HepG2 (cell line): ENCODE data around the gene STK11. TPM values are rescaled to one million over a fixed set of nuclear protein-coding genes. Genes with fewer than 3 reads are reported as not detected.

ENCODE experiments used
- ARID4A ChIP-seq: sonication (generic); formaldehyde crosslinking; IDR thresholded peaks from 2 replicates; pipeline ENCODE4 v1.5.0; 2020; ENCODE audit warnings: mild to moderate bottlenecking, missing genetic modification reagents, borderline replicate concordance
- CC2D1A ChIP-seq: sonication (generic); formaldehyde crosslinking; IDR thresholded peaks from 2 replicates; pipeline ENCODE4 v1.8.1; 2023; ENCODE audit warnings: mild to moderate bottlenecking, missing genetic modification reagents
- HMGXB4 ChIP-seq, 2 experiments: sonication (generic) in 1 of 2; formaldehyde crosslinking in 1 of 2; IDR thresholded peaks; 2 replicates each; pipeline versions ENCODE4 v1.4.0 to v1.6.1; 2018 to 2020; ENCODE audit warnings: missing genetic modification reagents in 2 of 2, borderline replicate concordance in 1 of 2, low read depth in 1 of 2, mild to moderate bottlenecking in 1 of 2, missing biosample characterization in 1 of 2
- KDM5A ChIP-seq: fragments of 200-600 bp; sonication (generic); IDR thresholded peaks from 2 replicates; pipeline ENCODE4 v1.7.0; 2018; ENCODE audit warnings: antibody characterized with exemption, mild to moderate bottlenecking, low read length, borderline replicate concordance
- MTA1 ChIP-seq: sonication (generic); formaldehyde crosslinking; IDR thresholded peaks from 2 replicates; pipeline ENCODE4 v1.4.0; 2020; ENCODE audit warnings: missing genetic modification reagents, mild to moderate bottlenecking, borderline replicate concordance
- PITX1 ChIP-seq: sonication (generic); formaldehyde crosslinking; IDR thresholded peaks from 2 replicates; pipeline ENCODE4 v1.5.1; 2020; ENCODE audit warnings: mild to moderate bottlenecking, missing genetic modification reagents
- RARA ChIP-seq: IDR thresholded peaks from 2 replicates; pipeline ENCODE4 v1.6.1; 2016; ENCODE audit warnings: missing genetic modification reagents, missing compliant biosample characterization
- SOX5 ChIP-seq: IDR thresholded peaks from 2 replicates; pipeline ENCODE4 v1.6.1; 2016; ENCODE audit warnings: borderline replicate concordance
- ZNF136 ChIP-seq: sonication (generic); formaldehyde crosslinking; IDR thresholded peaks from 2 replicates; pipeline ENCODE4 v1.8.1; 2022; ENCODE audit warnings: low read depth, mild to moderate bottlenecking, moderate library complexity, missing genetic modification reagents
- ZNF350 ChIP-seq: sonication (generic); formaldehyde crosslinking; IDR thresholded peaks from 2 replicates; pipeline ENCODE4 v1.4.0; 2020; ENCODE audit warnings: mild to moderate bottlenecking, low read depth, missing genetic modification reagents, borderline replicate concordance
- ZNF407 ChIP-seq: sonication (generic); formaldehyde crosslinking; IDR thresholded peaks from one replicate; pipeline ENCODE4 v1.5.1; 2020; ENCODE audit warnings: mild to moderate bottlenecking, missing genetic modification reagents; ENCODE audit errors: not compliant biosample characterization
- ZNF432 ChIP-seq: sonication (generic); formaldehyde crosslinking; IDR thresholded peaks from 2 replicates; pipeline ENCODE4 v1.5.0; 2020; ENCODE audit warnings: missing genetic modification reagents, mild to moderate bottlenecking, borderline replicate concordance
- polyA plus RNA-seq, 8 experiments: library from polyadenylated mRNA; depleted of rRNA in 3 of 8; stranded (reverse) in 7 of 8; unstranded in 1 of 8; fragments of >200 nt; fragmentation: Illumina TruSeq in 4 of 8; extraction: Trizol in 4 of 8; gene quantifications; 2 replicates each; pipeline versions ENCODE4 v1.2.1 to v1.2.3, GENCODE V29; 2011 to 2016; ENCODE audit warnings: low read depth in 4 of 8, missing spikeins in 1 of 8, mixed read lengths in 1 of 8; ENCODE audit not compliant: insufficient read depth in 1 of 8
- total RNA-seq, 5 experiments: library from RNA; depleted of rRNA; stranded (reverse); fragments of >200 nt; fragmentation: Illumina TruSeq; extraction: Trizol; gene quantifications; 2 replicates each; pipeline ENCODE4 v1.2.3, GENCODE V29; 2016; ENCODE audit warnings: low read depth in 1 of 5

STK11 gene
- total and polyA plus RNA-seq, 2 of the 13 experiments (the other 11 are each of a cell fraction or from before 2014, with no cell fraction given): 27.5 to 43.6 TPM

- 0 out of 2 replicates have a peak, but pooled peaks have one; percentile 31 for TF ChIP-seq ARID4A
- no peak for TF ChIP-seq RARA (CRISPR knock-in tag)
- TF ChIP-seq SOX5 (CRISPR knock-in tag): no peak
- no peak for TF ChIP-seq HMGXB4 (CRISPR knock-in tag; IDR thresholded peaks at IDR 0.05; ENCODE audit: borderline replicate concordance in 1 of 2, low read depth in 1 of 2)
- TF ChIP-seq KDM5A: no peak
- TF ChIP-seq ZNF407 (CRISPR knock-in tag): no peak
- TF ChIP-seq MTA1 (CRISPR knock-in tag): no peak
- no peak for TF ChIP-seq ZNF136 (CRISPR knock-in tag)
- TF ChIP-seq ZNF350 (CRISPR knock-in tag): no peak
- no peak for TF ChIP-seq PITX1
- TF ChIP-seq CC2D1A: no peak
- TF ChIP-seq ZNF432 (CRISPR knock-in tag): no peak
Observed at GRCh38 chr19:1223018-1223855, 17.7 kb downstream of the STK11 start (continued).
